Measurements from ENCODE around the gene SEZ6L. TPM values are rescaled to one million over a fixed set of nuclear protein-coding genes. Genes with fewer than 3 reads are reported as not detected.

Gene SEZ6L
- total RNA-seq, 2 donors from 2014 or later, result 0.07 to 0.12 TPM

DNA sequence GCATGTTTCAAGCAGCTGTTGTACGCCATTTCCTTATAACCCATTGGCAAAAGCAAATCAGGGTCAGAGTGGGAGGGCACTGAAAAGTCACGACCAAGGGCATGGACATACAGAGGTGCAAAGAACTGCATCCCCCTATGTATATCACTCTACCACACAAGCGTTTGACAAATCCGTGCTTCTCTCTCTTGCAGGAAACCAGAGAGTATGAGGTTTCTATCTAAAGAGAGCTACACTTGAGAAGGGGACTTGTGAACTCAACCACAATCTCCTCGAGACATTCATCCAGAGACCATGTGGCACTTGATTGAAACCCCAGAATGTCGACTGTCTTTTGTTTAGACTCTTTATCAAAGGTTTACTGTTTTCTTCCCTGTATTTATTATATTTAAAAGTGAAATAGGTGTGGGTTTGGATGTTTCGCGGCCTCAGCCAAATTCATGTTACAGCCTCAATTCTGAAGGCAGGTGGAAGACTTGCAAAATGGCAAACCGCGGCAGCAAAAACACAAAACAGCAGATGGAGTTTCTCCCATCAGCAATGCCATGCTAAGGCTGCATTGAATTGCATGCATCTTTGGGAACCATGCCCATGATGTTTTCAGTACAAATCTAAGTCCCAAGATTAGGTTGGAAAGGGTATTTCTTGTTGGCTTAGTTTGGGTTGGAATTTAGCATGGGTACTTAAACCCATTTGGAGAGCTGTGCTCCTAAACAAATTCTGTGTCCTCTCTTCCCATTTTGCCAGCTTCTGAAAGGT, 211.0 kb downstream of the SEZ6L start:
- DNase-seq (ENCODE audit: low spot score), result no peak
- Histone ChIP-seq H3K4me1 (no peaks in the 10 kb centered on the region), H3K36me3 (no peaks in the 10 kb centered on the region), H3K27me3 (no peaks in the 10 kb centered on the region), H3K9me3 (no peaks in the 10 kb centered on the region), H3K27ac (no peak overlapping the region), H3K4me3 (no peak overlapping the region)
- TF ChIP-seq CTCF (IDR thresholded peaks at IDR 0.05), result no peak

DNA sequence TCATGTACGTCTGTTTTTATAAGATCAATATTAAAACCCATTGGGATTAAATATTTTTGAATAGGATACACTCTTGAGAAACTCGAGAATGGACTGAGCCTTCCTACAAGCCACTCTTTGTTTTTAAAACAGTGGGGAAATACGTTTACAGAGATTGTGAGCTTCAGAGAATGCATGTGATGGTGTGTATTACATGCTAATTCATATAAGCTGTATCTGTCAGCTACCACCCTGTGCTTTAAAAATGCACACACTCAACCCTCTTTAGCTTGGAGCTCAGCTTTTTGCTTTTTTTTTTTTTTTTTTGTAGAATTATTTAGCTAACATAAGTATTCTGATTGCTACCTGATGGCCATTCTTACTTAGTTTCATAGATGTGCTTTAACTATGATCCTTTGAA, 213.5 kb downstream of the SEZ6L start:
- Histone ChIP-seq H3K27me3 (no peaks in the 10 kb centered on the region), H3K4me1 (no peaks in the 10 kb centered on the region), H3K9me3 (no peaks in the 10 kb centered on the region), H3K4me3 (no peak overlapping the region), H3K27ac (no peak overlapping the region), H3K36me3 (no peaks in the 10 kb centered on the region)
- no peak for DNase-seq (ENCODE audit: low spot score)
- TF ChIP-seq CTCF (IDR thresholded peaks at IDR 0.05), result no peak

DNA sequence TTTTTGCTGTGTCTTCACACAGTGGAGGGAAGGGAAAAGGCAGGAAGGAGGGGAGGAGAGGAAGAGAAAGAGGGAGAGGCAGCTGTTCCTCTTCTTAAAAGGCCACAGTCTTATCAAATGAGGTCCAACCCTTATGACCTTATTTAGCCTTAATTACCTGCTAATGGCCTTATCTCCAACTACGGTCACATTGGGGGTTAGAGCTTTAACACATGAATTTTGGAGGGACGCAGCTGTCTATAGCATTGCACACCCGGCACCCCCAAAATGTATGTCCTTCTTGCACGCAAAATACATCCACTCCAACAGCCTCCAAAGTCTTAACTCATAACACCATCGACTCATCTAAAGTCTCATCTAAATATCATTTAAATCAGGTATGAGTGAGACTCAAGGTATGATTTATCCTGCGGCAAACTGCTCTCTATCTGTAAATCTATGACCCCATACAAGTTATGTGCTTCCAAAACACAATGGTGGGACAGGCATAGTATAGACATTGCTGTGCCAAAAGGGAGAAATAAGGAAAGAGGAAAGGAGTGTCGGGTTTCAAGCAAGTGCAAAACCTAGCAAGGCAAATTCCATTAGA, 214.8 kb downstream of the SEZ6L start:
- no peaks in the 10 kb centered on the region for H3K4me1 ChIP-seq
- H3K4me3 ChIP-seq, result no peak overlapping the region
- H3K27me3 ChIP-seq, result no peaks in the 10 kb centered on the region
- no peaks in the 10 kb centered on the region for H3K9me3 ChIP-seq
- H3K27ac ChIP-seq, result no peak overlapping the region
- no peak for TF ChIP-seq CTCF (IDR thresholded peaks at IDR 0.05)
- H3K36me3 ChIP-seq, result no peaks in the 10 kb centered on the region
- DNase-seq (ENCODE audit: low spot score), result no peak

DNA sequence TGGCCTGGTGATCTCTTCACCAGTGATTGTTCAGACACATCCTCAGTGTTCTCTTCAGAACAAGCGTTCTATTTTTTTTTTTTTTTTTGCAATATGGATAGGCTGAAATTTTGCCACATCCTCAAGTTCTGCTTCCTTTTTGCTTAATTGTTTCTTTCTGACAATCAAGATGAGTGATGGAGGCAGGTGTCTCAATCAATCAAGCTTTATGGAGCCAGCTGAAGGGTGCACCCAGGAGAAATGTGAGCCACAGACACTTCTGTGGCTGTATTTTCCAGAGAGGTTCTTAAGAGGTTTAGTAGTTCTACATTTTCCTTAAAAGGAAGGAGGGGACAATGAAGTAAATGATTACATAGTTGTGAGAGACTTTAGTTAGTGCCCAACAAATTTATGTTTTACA, 215.9 kb downstream of the SEZ6L start:
- no peak for TF ChIP-seq CTCF (IDR thresholded peaks at IDR 0.05)
- H3K27ac ChIP-seq, result no peak overlapping the region
- H3K9me3 ChIP-seq, result no peaks in the 10 kb centered on the region
- H3K36me3 ChIP-seq, result no peaks in the 10 kb centered on the region
- H3K4me3 ChIP-seq, result no peak overlapping the region
- no peaks in the 10 kb centered on the region for H3K4me1 ChIP-seq
- no peak for DNase-seq (ENCODE audit: low spot score)
- H3K27me3 ChIP-seq, result no peaks in the 10 kb centered on the region

DNA sequence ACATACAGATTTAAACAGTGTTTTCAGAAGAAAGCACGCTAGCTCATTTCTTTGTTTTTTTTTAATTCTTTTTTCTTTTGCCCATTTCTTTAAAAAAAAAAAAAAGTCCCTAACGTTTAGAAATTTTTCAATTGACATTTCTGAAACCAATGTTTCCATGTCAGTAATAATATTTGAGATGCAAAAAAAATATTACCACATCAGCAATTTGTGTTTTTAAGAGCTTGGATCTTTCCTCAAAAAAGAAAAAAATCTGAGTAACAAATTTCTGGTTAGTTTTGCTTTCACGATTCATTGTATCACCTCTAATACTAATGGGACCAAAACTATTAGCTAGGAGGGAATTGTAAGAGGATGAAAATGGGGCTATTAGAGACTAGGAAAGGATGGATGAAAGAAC, 219.9 kb downstream of the SEZ6L start:
- no peaks in the 10 kb centered on the region for H3K36me3 ChIP-seq
- no peaks in the 10 kb centered on the region for H3K27me3 ChIP-seq
- no peaks in the 10 kb centered on the region for H3K9me3 ChIP-seq

More for the DNA sequence above, 219.9 kb downstream of the SEZ6L start:
- Histone ChIP-seq H3K4me3 (no peak overlapping the region), H3K4me1 (no peaks in the 10 kb centered on the region), H3K27ac (no peak overlapping the region)
- no peak for TF ChIP-seq CTCF (IDR thresholded peaks at IDR 0.05)
- DNase-seq (ENCODE audit: low spot score), result no peak
